Muscle of leg (tissue), 9 donors: Measurements from ENCODE around the gene ACADSB. TPM values are rescaled to one million over a fixed set of nuclear protein-coding genes. Genes with fewer than 3 reads are reported as not detected.

Source experiments
- polyA plus RNA-seq, 8 donors: library from polyadenylated mRNA; unstranded; fragments of 120-200 nt; gene quantifications; one replicate each; pipeline versions ENCODE4 v1.2.1 to v1.2.3, GENCODE V29; 2013; ENCODE audit warnings: inconsistent platforms in 1 of 8, low replicate concordance in 1 of 8; ENCODE audit not compliant: insufficient read length in 8 of 8, insufficient read depth in 1 of 8
- total RNA-seq: library from RNA; stranded (reverse); fragments of 120-200 nt; gene quantifications from one replicate; pipeline ENCODE4 v1.2.4, GENCODE V29; 2013

ACADSB gene
- total and polyA plus RNA-seq, 9 donors: 7.6 to 12.8 (median 9.6) TPM

Other genes with a start within 250 kb of the ACADSB start
- gene CUZD1, start 163.1 kb upstream of the ACADSB start, total RNA-seq: 1.0 TPM
- 1 to 10 TPM in 6 of 8 donors, under 1 TPM in 2; 0.78 to 1.5 (median 1.3) TPM for gene CUZD1, start 163.1 kb upstream of the ACADSB start, polyA plus RNA-seq
- 2.3 TPM for gene FAM24B, start 129.4 kb upstream of the ACADSB start, total RNA-seq
- gene FAM24B, start 129.4 kb upstream of the ACADSB start, polyA plus RNA-seq: 1 to 10 TPM; 1.6 to 4.1 (median 2.9) TPM
- gene FAM24A, start 98.4 kb upstream of the ACADSB start, total RNA-seq: not detected
- not detected for gene FAM24A, start 98.4 kb upstream of the ACADSB start, polyA plus RNA-seq
- gene C10orf88, start 54.8 kb upstream of the ACADSB start, total RNA-seq: 10.5 TPM
- 10 to 100 TPM in 7 of 8 donors, 1 to 10 TPM in 1; 8.7 to 13.7 (median 12.3) TPM for gene C10orf88, start 54.8 kb upstream of the ACADSB start, polyA plus RNA-seq
- 4.0 TPM for gene PSTK, start 28.6 kb upstream of the ACADSB start, total RNA-seq
- 1 to 10 TPM; 3.8 to 5.8 (median 4.5) TPM for gene PSTK, start 28.6 kb upstream of the ACADSB start, polyA plus RNA-seq
- 5.0 TPM for gene IKZF5, start 211 bp upstream of the ACADSB start, total RNA-seq
- 10 to 100 TPM; 10.6 to 17.9 (median 13.4) TPM for gene IKZF5, start 211 bp upstream of the ACADSB start, polyA plus RNA-seq
- gene HMX3, start 127.0 kb downstream of the ACADSB start, total RNA-seq: not detected
- gene HMX3, start 127.0 kb downstream of the ACADSB start, polyA plus RNA-seq: not detected
- gene HMX2, start 139.1 kb downstream of the ACADSB start, total RNA-seq: not detected
- gene HMX2, start 139.1 kb downstream of the ACADSB start, polyA plus RNA-seq: not detected
- 66.2 TPM for gene BUB3, start 145.4 kb downstream of the ACADSB start, total RNA-seq
- gene BUB3, start 145.4 kb downstream of the ACADSB start, polyA plus RNA-seq: 10 to 100 TPM; 55.0 to 70.7 (median 59.4) TPM